GM19452 (cell line): ENCODE data around the gene VANGL2.

Experiments
- ATAC-seq: cut with Tn5 transposase; IDR thresholded peaks from one replicate; pipeline ENCODE4 v1.9.1; 2021; ENCODE audit not compliant: unreplicated experiment

The VANGL2 gene

GRCh38 chr1:160427625-160428024 is 27.3 kb downstream of the VANGL2 start:
- ATAC-seq: no peak

- ATAC-seq: no peak
Observed at GRCh38 chr1:160428053-160428452, 27.7 kb downstream of the VANGL2 start.

- no peak for ATAC-seq
Observed at GRCh38 chr1:160428655-160429054, 28.3 kb downstream of the VANGL2 start.

- ATAC-seq: no peak
Observed at GRCh38 chr1:160429125-160429561, 28.8 kb downstream of the VANGL2 start.

GRCh38 chr1:160429702-160430535 is 29.6 kb downstream of the VANGL2 start:
- peak; percentile 47 for ATAC-seq

- ATAC-seq: no peak
Observed at GRCh38 chr1:160431006-160431405, 30.6 kb downstream of the VANGL2 start.

GRCh38 chr1:160431571-160431970 is 31.2 kb downstream of the VANGL2 start:
- ATAC-seq: no peak

GRCh38 chr1:160432371-160432786 is 32.0 kb downstream of the VANGL2 start:
- peak; percentile 58 for ATAC-seq

GRCh38 chr1:160436966-160437365 is 36.6 kb downstream of the VANGL2 start:
- no peak for ATAC-seq

GRCh38 chr1:160437432-160438316 is 37.3 kb downstream of the VANGL2 start:
- peak; percentile 84 for ATAC-seq

GRCh38 chr1:160438317-160438918 is 38.1 kb downstream of the VANGL2 start:
- no peak for ATAC-seq

- ATAC-seq: no peak
Observed at GRCh38 chr1:160438935-160439334, 38.6 kb downstream of the VANGL2 start.

GRCh38 chr1:160439718-160440117 is 39.4 kb downstream of the VANGL2 start:
- ATAC-seq: no peak

- ATAC-seq: no peak
Observed at GRCh38 chr1:160446945-160447600, 46.7 kb downstream of the VANGL2 start.

GRCh38 chr1:160449494-160449893 is 49.1 kb downstream of the VANGL2 start:
- ATAC-seq: no peak

- peak; percentile 56 for ATAC-seq
Observed at GRCh38 chr1:160451119-160451858, 50.9 kb downstream of the VANGL2 start.

- peak; percentile 24 for ATAC-seq
Observed at GRCh38 chr1:160451859-160452232, 51.5 kb downstream of the VANGL2 start.

GRCh38 chr1:160453443-160453842 is 53.1 kb downstream of the VANGL2 start:
- no peak for ATAC-seq

GRCh38 chr1:160454371-160455152 is 54.2 kb downstream of the VANGL2 start:
- ATAC-seq: no peak

- ATAC-seq: no peak
Observed at GRCh38 chr1:160455153-160455517, 54.8 kb downstream of the VANGL2 start.
